Esophagus (tissue), 2 donors: Measurements from ENCODE around the gene SUMF2. TPM values are rescaled to one million over a fixed set of nuclear protein-coding genes. Genes with fewer than 3 reads are reported as not detected.
A peak's percentile ranks its signal among the peaks of the same experiment; 100 is the strongest.
"Not testable (repeated sequence)": the region's sequence is repeated elsewhere in the genome, so short reads cannot be mapped to it uniquely, and the experiment has no call there.

ENCODE experiments used
- H3K27ac ChIP-seq, 2 donors: one replicate each; pipeline ENCODE4 v1.5.1; 2013; ENCODE audit warnings: low read depth in 2 of 2, mild to moderate bottlenecking in 2 of 2, inconsistent platforms in 1 of 2, low read length in 1 of 2, moderate library complexity in 1 of 2
- H3K27me3 ChIP-seq, 2 donors: one replicate each; pipeline ENCODE4 v1.6.1; 2013; ENCODE audit warnings: low read length in 2 of 2, control low read depth in 1 of 2, mild to moderate bottlenecking in 1 of 2; ENCODE audit not compliant: insufficient read depth in 2 of 2, control insufficient read depth in 1 of 2
- H3K36me3 ChIP-seq, 2 donors: one replicate each; pipeline ENCODE4 v1.6.1; 2013; ENCODE audit warnings: low read length in 1 of 2; ENCODE audit not compliant: control insufficient read depth in 2 of 2, insufficient read depth in 2 of 2
- H3K4me1 ChIP-seq, 2 donors: one replicate each; pipeline ENCODE4 v1.6.1; 2013; ENCODE audit warnings: low read length in 1 of 2; ENCODE audit not compliant: control insufficient read depth in 2 of 2, insufficient read depth in 2 of 2
- H3K4me3 ChIP-seq, 2 donors: one replicate each; pipeline ENCODE4 v1.5.1; 2013; ENCODE audit warnings: low read length in 2 of 2, mild to moderate bottlenecking in 2 of 2, low read depth in 1 of 2, moderate library complexity in 1 of 2
- H3K9me3 ChIP-seq, 2 donors: one replicate each; pipeline ENCODE4 v1.6.1; 2013; ENCODE audit warnings: mild to moderate bottlenecking in 2 of 2, low read depth in 1 of 2, low read length in 1 of 2, moderate library complexity in 1 of 2; ENCODE audit not compliant: control insufficient read depth in 2 of 2, insufficient read depth in 1 of 2
- WGBS, 2 donors: extraction: QIAGEN DNeasy Blood & Tissue Kit; methylation state at CpG; one replicate each; pipeline ENCODE4 v1.1.7; 2013; 5-methylcytosine and 5-hydroxymethylcytosine counted together
- polyA plus RNA-seq, 2 donors: library from polyadenylated mRNA; stranded (reverse); fragments of 200-250 nt; gene quantifications; one replicate each; pipeline ENCODE4 v1.2.3, GENCODE V29; 2013
- donor health status: healthy with polysubstance abuse.
- donor health status: Bipolar disorder and iron deficiency.

Gene SUMF2
- polyA plus RNA-seq, 2 donors = 43.3 to 64.1 TPM

GRCh38 chr7:56053379-56053778 lies 10.7 kb upstream of the SUMF2 start:
- Histone ChIP-seq H3K4me1 (peaks cover 0 to 4% of the 10 kb centered on the region in 2 donors), H3K27ac (no peak overlapping the region), H3K36me3 (peaks cover 4 to 11% of the 10 kb centered on the region in 2 donors), H3K4me3 (no peak overlapping the region), H3K9me3 (no peaks in the 10 kb centered on the region), H3K27me3 (no peaks in the 10 kb centered on the region)
- WGBS, 2 donors = 76 to 82% methylated on average over 9 of the region's 9 CpGs

GRCh38 chr7:56053993-56054392 lies 10.1 kb upstream of the SUMF2 start:
- Histone ChIP-seq H3K4me1 (peaks cover 0 to 4% of the 10 kb centered on the region in 2 donors), H3K4me3 (no peak overlapping the region), H3K27ac (no peak overlapping the region), H3K27me3 (no peaks in the 10 kb centered on the region), H3K9me3 (no peaks in the 10 kb centered on the region), H3K36me3 (peaks cover 4 to 12% of the 10 kb centered on the region in 2 donors)
- WGBS, 2 donors = 78 to 85% methylated on average over 2 of the region's 2 CpGs

GRCh38 chr7:56062382-56062781 lies 1.7 kb upstream of the SUMF2 start:
- Histone ChIP-seq H3K27me3 (no peaks in the 10 kb centered on the region), H3K36me3 (peaks cover 2 to 8% of the 10 kb centered on the region in 2 donors), H3K4me3 (no peak overlapping the region), H3K27ac (no peak overlapping the region), H3K4me1 (peaks cover 0 to 2% of the 10 kb centered on the region in 2 donors), H3K9me3 (no peaks in the 10 kb centered on the region)
- WGBS, 2 donors = 68 to 74% methylated on average over 2 of the region's 2 CpGs

- H3K36me3 ChIP-seq = peaks cover 2 to 5% of the 10 kb centered on the region in 2 donors
- H3K4me3 ChIP-seq = no peak overlapping the region
- H3K4me1 ChIP-seq = peaks cover 0 to 2% of the 10 kb centered on the region in 2 donors
- no peaks in the 10 kb centered on the region for H3K27me3 ChIP-seq
- H3K9me3 ChIP-seq = no peaks in the 10 kb centered on the region
- WGBS, 2 donors = 66 to 70% methylated on average over 7 of the region's 7 CpGs
- peak overlapping the region; percentile 87 to 98 for H3K27ac ChIP-seq
These were observed 595 bp upstream of the SUMF2 start for GRCh38 chr7:56063500-56063881.

GRCh38 chr7:56066376-56066775 lies 2.3 kb downstream of the SUMF2 start:
- H3K4me1 ChIP-seq, H3K27ac ChIP-seq, H3K36me3 ChIP-seq, H3K27me3 ChIP-seq, H3K9me3 ChIP-seq, H3K4me3 ChIP-seq: not testable (repeated sequence)
- 97% methylated on average over 13 of the region's 13 CpGs for WGBS, 2 donors

- H3K9me3 ChIP-seq = no peaks in the 10 kb centered on the region
- H3K4me1 ChIP-seq = peaks cover under 1 to 5% of the 10 kb centered on the region in 2 donors
- WGBS, 2 donors = 15 to 18% methylated on average over 19 of the region's 19 CpGs
- H3K27me3 ChIP-seq = no peaks in the 10 kb centered on the region
- H3K27ac ChIP-seq = no peak overlapping the region
- no peak overlapping the region for H3K4me3 ChIP-seq
- peaks cover 0 to 8% of the 10 kb centered on the region in 2 donors for H3K36me3 ChIP-seq
These were observed 10.3 kb downstream of the SUMF2 start for GRCh38 chr7:56074371-56074791.

GRCh38 chr7:56077681-56078080 lies 13.6 kb downstream of the SUMF2 start:
- no peaks in the 10 kb centered on the region for H3K9me3 ChIP-seq
- peaks cover 0 to 17% of the 10 kb centered on the region in 2 donors for H3K36me3 ChIP-seq
- no peak overlapping the region for H3K27ac ChIP-seq
- 93 to 100% methylated on average over 3 of the region's 3 CpGs for WGBS, 2 donors
- no peaks in the 10 kb centered on the region for H3K27me3 ChIP-seq
- H3K4me3 ChIP-seq = no peak overlapping the region
- peaks cover 3 to 5% of the 10 kb centered on the region in 2 donors for H3K4me1 ChIP-seq

GRCh38 chr7:56078196-56078595 lies 14.1 kb downstream of the SUMF2 start:
- H3K4me1 ChIP-seq = peaks cover 3 to 6% of the 10 kb centered on the region in 2 donors
- H3K27ac ChIP-seq = no peak overlapping the region
- no peaks in the 10 kb centered on the region for H3K9me3 ChIP-seq
- no peak overlapping the region for H3K4me3 ChIP-seq
- H3K36me3 ChIP-seq = peaks cover 0 to 19% of the 10 kb centered on the region in 2 donors
- WGBS, 2 donors = 94 to 95% methylated on average over 15 to 16 of the region's 16 CpGs
- H3K27me3 ChIP-seq = no peaks in the 10 kb centered on the region

GRCh38 chr7:56079450-56080185 lies 15.5 kb downstream of the SUMF2 start:
- Histone ChIP-seq H3K4me1 (peaks cover 3 to 4% of the 10 kb centered on the region in 2 donors), H3K4me3 (no peak overlapping the region), H3K27ac (peak overlapping the region; percentile 53 to 58), H3K27me3 (no peaks in the 10 kb centered on the region), H3K9me3 (no peaks in the 10 kb centered on the region), H3K36me3 (peaks cover 0 to 20% of the 10 kb centered on the region in 2 donors)
- 37 to 49% methylated on average over 12 of the region's 12 CpGs for WGBS, 2 donors
